ENCODE measurements around the gene CYP1A1.
"Not testable (repeated sequence)": the region's sequence is repeated elsewhere in the genome, so short reads cannot be mapped to it uniquely, and the experiment has no call there.

Gene CYP1A1, protein sequence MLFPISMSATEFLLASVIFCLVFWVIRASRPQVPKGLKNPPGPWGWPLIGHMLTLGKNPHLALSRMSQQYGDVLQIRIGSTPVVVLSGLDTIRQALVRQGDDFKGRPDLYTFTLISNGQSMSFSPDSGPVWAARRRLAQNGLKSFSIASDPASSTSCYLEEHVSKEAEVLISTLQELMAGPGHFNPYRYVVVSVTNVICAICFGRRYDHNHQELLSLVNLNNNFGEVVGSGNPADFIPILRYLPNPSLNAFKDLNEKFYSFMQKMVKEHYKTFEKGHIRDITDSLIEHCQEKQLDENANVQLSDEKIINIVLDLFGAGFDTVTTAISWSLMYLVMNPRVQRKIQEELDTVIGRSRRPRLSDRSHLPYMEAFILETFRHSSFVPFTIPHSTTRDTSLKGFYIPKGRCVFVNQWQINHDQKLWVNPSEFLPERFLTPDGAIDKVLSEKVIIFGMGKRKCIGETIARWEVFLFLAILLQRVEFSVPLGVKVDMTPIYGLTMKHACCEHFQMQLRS

DNA sequence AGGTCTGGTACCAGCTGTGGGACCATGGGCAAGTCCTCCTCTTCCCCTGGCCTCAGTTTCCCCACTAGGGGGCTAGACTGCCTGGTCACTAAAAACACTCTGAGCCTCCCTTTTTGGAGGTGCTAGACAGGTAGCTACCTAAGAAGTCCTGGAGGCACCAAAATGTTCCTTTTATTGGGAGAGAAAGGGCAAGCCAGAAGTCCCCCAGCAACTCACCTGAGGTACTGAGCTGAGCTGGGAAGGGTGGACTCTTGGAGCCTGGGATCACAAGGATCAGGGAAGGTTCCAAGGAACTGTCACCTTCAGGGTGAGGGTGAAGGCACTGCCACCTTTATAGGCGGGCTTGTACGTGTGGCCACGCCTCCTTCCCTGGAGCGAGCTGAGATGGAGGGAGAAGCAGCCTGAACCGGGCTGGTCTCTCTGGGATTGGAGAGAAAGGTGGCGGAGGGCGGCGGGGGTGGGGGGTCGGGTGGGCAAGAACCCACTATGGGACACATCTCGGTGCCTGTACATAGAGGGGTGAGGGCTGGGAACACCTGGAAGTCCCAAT lies at the start of gene CYP1A1:
CYP1A1 (minus strand) TSS at position 304 of the 550 bp plus-strand sequence. CDS start 2,431 bp downstream, outside the sequence.
- DNase-seq: no peak

DNA sequence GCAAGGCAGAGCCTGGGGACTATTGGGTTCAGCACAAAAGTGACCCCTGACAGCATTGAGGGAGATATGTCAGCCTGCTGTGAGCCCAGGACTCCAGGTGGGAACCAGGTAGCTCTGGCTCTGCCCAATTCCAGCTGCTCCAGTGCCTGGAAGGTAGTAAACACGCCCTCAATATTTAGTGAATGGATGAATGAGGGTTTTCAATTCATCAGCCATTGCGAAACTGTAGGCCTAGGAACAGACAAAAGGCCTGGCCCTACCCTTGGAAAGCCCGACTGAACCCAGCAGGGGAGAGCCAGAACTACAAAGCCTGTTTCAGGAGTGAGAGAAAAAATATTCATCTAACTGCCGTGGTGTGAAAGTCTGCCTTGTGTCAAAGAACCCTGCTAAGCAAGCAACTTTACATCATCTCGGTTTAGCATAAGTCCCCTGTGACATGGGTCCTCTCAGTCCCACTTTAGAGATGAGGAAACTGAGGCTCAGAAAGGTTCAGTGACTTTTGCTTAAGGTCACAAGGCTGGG lies 48.5 kb upstream of the CYP1A1 start:
- DNase-seq: no peak

DNA sequence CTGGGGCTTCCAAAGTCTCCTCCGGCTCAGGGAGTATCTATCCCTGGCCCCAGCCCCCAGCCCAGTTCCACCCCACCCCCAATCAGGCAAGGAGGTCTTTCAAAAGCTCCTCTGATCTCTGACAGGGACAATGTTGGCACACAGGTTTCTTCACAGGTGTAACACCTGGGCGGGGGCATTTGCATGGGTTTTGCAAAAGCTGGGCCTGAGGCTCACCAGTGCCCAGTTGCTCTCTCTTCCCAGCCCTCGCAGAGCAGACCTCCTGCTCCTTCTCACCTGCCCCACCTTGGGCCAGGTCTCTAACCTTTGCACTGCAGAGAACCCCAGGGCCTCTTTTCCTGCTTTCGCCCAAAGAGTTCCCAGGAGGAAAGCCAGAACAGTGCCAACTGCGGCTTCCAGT lies 48.0 kb upstream of the CYP1A1 start:
- no peak for DNase-seq

DNA sequence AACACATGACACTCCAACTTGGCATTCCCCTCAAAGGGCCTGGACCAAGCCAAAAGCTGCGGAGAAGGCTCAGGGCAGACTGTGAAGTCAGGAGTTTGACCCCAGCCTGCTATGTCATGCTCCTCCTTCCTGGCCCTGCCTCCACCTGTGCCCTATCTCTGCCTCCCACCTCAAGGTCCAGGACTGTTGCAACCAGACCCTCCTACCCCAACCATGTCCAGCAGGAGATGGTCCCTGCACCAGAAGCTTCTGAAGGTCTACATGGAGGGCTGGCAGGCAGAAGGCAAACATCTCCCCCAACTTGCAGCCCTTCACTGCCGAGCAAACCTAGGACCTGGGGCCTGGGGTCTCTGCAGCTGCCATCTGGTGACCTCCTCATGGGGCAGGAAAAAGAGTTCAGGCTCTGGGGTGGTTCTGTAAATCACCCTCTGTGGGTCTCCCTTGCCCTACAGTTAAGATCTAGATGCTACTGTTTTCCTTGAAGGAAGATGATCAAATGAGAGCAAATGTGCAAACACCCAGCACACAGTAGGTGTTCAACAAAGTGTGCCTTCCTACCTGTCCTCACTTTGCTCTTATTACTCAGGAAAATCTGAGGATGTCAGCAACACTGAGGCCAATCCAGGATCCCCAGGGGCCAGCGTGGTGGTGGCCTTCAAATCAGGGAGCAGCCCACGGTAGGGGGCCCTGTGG lies 45.0 kb upstream of the CYP1A1 start:
- DNase-seq: no peak

DNA sequence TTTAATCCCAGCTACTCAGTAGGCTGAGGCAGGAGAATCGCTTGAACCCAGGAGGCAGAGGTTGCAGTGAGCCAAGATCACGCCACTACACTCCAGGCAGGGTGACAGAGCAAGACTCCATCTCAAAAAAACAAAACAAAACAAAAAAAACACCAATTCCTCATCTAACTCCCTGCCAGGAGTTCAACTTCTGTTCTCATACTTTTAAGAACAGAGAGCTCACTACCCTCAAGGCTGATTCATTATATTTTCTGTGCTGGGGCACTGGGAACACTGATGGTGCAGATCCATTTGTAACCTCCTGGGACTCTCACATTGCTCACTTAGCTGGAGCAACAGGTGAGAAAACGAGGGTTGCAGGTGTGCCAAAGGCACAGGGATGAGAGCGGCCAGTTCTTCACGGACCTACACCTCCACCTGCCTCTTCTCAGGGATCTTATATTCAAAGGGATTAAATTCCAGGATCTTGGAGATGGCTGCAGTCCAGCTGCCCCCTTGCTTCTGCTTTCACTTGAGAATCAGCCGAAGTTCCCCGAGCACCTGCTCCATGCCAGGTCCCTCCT lies 44.2 kb upstream of the CYP1A1 start:
- no peak for DNase-seq

DNA sequence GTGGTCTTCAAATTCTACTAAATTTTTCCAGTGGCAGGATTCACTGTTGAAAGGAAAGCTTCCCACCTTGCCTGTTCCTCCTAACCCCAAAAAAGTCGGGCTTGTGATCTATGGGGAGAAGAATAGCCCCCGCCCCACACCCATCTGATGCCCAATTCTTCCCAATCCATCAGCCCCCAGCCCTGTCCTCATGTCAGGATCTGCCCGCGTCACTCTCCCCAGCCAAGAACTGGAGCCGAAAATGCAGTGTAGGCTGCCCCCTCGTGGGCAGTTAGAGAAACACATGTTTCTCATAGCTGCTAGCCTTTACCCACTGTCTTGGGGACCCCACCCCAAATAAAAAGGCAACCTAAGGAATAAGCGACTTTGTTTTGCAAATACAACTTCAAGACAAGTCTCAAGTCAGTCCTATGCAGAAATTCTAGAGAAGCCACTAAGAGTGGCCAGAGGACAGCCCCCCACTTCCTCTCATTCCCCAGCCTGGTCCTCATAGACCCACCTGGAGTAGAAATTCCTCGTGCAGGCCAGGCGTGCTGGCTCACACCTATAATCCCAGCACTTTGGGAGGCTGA lies 43.5 kb upstream of the CYP1A1 start:
- peak; percentile 18 for DNase-seq

DNA sequence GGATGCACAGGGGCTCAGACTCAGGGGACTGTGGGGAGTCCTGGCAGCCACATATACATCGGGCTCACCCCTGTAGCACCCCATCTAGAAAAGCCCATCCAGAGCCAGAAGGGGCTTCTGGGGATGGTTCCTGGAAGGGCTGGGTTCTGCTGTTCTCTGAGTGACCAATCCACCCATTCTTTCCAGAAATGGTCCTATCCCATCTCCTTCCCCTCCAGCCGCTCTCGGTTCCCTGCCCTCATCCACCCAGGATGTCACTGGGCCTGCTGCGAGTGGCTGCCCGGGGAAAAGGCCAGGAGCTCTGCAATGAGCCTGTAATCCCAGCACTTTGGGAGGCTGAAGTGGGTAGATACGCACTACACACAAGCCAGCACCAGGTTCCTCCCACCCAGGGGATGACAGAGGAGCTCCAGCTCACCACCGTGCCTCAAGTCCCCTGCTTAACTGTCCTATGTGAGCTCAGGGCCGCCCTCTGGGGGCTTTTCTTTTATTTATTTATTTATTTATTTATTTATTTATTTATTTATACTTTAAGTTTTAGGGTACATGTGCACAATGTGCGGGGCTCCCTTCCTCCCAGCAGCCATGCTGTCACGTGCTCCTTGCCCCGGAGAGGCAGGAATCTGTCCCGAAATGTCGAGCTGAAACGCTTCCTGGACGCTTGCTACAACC lies 42.9 kb upstream of the CYP1A1 start:
- no peak for DNase-seq

DNA sequence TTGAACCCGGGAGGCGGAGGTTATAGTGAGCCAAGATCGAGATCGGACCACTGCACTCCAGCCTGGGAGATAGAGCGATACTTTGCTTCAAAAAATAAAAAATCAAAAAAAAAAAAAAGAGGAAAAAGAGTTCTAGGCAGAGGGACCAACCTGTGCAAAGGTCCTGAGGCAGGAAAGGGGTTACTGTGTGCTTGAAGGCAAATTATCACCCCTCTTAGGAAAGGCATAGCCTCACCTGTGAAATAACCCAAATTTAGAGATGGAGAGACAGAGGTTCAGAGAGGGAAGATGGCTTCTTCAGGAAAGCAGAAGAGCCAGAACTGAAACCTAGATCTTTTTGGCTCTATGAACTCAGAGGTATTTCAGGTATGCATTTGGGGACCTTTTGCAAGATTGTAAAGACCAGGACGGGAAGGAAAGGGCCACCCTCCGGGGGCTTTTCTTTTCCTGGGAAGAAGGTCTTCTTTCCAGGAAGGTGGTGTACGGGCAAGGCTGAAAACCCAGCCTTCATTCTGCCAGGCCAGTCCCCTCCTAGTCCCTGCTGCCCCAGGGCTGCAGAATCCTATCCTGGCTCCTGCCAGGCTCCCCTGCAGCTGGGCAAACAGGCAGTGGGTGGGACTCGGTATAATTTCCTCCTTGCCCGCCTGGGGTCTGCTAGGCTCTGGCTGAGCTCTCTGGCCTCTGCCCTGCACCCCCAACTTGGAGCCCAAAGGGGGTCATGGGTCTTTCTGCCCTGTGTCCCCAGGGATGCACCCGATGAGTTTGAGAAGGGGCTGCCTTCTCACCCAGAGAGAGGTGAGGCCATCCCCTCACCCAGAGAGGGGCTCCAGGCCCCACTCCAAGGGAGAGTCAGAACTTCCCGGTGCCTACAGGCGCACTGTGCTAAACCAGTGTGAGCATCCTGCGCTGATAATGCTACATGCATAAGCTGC lies 42.1 kb upstream of the CYP1A1 start:
- DNase-seq: no peak

DNA sequence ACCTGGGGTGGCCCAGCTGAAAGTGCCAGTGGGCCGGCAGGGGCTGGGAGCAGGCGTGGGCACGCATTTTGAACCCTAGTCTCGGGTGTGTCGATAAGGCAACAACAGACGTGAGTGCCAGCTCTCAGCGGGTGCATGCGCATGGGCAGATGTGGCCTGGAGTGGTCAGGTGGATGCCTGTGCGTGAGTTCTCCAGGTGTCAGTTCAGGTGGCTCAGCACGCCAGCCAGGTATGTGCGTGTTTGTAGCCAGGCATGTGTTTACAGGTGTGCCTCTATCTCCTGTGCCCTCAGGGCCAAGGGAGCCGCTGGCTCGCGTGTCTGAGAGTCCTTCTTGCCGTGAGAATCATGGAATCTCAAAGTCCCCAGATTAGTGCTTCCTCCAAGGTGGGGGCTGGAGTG lies 38.1 kb upstream of the CYP1A1 start:
- no peak for DNase-seq

DNA sequence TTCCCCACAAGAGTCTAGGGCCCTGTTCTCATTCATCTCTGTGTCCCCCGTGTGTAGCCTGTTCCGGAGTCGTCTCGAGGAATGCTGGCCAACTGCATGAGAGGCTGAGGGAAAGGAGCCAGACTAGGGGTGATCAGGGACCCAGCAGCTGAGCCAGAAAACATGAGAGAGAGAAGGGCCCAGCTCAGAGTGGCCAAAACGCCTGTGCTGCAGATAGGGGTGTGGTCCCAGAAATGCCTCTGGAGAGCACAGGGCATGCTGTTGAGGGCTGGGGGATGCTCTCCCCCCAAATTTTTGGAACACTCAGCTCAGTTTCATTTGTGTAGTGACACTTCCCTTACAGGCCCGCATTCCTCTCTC lies 37.4 kb upstream of the CYP1A1 start:
- DNase-seq: no peak

DNA sequence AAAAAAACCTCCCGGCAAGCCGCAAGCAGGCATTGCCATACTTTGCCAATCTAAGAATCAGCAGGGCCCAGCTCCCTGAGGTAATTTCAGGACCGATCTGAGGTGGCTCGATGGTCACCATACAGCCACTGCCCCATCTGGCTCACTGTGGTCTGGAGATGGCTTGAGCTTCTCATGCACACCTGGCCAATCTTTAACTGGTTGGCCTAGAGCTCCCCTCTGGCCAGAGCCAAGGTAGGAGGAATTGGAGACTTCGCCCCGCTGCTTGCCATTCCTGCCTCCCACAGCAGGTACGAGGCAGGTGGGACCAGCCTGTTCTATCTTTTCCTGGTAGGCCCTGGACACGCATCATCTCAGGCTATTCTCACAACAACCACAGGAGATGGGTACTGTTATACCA lies 33.4 kb upstream of the CYP1A1 start:
- no peak for DNase-seq

DNA sequence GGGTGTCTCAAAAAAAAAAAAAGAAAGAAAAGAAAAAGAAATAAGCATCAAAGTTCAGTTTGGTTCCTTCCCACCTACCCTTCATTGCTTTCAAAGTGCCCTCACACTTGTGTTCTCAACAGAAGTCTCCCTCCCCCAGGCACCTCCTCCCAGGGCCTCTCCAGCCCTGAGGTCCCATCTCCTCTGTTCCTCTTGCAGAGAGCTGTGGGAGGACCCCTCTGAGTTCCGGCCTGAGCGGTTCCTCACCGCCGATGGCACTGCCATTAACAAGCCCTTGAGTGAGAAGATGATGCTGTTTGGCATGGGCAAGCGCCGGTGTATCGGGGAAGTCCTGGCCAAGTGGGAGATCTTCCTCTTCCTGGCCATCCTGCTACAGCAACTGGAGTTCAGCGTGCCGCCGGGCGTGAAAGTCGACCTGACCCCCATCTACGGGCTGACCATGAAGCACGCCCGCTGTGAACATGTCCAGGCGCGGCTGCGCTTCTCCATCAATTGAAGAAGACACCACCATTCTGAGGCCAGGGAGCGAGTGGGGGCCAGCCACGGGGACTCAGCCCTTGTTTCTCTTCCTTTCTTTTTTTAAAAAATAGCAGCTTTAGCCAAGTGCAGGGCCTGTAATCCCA lies 29.4 kb upstream of the CYP1A1 start:
- DNase-seq: no peak

DNA sequence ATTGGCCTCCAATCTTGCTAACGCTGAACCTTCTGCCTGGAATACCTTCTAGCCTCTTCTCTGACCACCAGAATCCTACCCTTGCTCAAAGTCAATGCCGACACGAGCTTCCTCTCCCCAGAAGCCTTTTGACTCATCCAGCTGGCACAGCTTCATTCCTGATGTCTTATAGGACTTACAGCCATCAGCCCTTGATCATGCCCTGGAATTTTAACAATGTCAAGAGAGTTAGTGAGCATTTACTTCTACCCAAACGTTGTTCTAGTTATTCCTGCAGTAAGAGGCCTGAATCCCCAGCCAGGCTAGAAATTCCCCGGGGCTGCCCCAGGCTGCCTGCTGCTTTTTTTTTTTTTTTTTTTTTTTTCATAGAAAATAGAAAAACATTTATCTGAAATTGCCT lies 27.2 kb upstream of the CYP1A1 start:
- no peak for DNase-seq

DNA sequence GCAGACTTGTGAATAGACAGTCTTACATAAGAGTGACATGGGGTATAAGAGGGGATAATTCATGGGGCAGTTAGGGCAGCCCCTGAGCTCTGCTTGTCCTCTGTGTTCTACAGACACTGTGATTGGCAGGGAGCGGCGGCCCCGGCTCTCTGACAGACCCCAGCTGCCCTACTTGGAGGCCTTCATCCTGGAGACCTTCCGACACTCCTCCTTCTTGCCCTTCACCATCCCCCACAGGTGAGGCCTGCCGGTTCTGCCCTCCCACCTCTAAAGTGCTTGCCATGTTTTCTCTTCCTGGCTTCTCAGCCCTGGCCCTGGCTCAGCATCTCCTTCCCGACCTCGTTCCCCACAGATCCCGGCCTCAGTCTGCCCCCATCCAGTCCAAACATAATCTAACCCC lies 26.7 kb upstream of the CYP1A1 start:
- no peak for DNase-seq

DNA sequence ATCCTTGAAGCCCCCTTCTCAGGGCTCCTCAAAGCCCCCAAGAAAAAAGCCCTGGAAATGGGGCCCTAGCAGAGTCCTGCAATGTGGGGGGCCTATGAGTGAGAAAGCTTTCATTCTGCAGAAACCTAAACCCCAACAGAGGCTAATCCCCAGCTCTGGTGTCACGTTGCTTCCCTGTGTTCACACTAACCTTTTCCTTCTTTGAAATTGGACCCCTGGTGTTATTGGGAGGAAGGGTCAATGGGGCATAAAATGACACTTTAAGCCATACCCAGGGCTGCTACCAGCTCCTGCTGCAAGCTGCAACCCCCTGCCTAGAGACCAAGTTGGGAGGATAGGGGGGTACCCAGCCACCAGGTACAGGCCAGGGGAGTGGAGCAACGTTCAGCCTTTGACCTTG lies 25.4 kb upstream of the CYP1A1 start:
- DNase-seq: no peak

DNA sequence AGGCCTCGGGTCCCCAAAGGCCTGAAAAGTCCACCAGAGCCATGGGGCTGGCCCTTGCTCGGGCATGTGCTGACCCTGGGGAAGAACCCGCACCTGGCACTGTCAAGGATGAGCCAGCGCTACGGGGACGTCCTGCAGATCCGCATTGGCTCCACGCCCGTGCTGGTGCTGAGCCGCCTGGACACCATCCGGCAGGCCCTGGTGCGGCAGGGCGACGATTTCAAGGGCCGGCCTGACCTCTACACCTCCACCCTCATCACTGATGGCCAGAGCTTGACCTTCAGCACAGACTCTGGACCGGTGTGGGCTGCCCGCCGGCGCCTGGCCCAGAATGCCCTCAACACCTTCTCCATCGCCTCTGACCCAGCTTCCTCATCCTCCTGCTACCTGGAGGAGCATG lies 24.5 kb upstream of the CYP1A1 start:
- DNase-seq: no peak

DNA sequence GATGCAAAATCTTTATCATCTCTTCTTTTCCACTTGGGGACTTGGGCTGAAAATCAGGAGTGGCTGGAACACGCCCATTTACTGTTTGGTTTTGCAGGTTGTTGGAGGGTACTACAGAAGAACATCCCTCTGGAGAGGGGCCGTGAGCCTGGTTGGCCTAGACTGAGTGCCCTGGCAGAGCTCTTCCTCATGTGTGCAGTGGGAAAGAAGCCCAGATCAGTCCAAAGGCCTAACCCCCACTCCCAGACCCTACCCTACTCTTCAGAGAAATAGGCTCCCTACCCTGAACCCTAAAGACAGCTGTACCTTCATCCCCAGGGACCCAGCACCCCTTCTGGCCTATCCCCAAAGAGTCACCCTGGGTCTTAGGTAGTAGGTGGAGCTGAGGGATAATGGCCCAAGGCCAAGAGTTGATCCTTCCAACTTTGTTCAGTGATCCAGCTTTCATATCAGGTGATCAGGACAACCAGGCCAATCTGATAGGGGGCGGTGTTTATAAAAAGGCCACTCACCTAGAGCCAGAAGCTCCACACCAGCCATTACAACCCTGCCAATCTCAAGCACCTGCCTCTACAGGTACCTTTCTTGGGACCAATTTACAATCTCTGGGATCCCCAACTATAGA lies 23.1 kb upstream of the CYP1A1 start, which contains the start of gene CYP1A2:
CYP1A2 (plus strand) TSS at position 524 of the 625 bp plus-strand sequence. CDS start 894 bp downstream, outside the sequence.
- no peak for DNase-seq

DNA sequence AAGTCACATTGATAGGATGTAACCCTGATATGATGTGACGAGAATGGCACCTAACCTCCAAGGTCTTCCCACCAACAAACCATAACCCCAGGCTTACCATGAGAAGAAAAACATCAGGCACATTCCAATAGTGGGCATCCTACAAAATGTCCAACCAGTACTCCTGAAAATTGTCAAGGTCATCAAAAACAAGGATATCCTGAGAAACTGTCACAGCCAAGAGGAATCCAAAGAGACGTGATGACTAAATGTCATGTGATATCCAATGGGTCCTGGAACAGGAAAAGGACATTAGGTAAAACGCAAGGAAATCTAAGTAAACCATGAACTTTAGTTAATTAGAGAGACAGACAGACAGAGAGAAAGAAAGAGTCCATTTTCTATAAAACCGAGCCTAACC lies 21.1 kb upstream of the CYP1A1 start:
- no peak for DNase-seq

DNA sequence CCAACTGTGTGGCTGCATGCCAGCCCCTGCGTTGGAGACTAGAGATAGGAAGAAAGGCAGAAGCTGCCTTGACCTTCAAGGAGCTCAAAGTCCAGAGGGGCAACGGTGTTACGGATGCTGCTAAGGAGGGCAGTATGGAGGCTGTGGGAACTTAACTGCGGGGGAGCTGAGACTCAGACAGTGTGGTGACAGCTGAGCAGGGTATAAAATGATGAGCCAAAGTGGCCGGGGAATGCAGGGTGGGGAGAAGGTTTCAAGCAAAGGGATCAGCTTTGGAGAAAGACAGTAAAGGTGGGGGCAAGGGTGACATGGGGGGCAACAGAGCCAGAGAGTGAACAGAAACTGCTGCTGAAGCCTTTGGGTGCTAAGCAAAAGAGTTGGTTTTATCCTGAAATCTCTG lies 17.1 kb upstream of the CYP1A1 start:
- DNase-seq: no peak

DNA sequence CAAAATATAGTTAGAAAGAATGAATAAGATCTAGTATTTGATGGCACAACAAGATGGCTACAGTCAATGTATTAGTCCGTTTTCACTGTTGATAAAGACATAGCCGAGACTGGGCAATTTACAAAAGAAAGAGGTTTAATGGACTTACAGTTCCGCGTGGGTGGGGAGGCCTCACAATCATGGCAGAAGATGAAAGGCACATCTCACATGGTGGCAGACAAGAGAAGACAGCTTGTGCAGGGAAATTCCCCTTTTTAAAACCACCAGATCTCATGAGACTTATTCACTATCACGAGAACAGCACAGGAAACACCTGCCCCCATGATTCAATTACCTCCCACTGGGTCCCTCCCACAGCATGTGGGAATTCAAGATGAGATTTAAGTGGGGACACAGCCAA lies 12.9 kb upstream of the CYP1A1 start:
- DNase-seq: not testable (repeated sequence)
